GM12864 (cell line): Measurements from ENCODE around the gene TNFAIP8L3.

ENCODE experiments used
- DNase-seq: peaks from one replicate; pipeline ENCODE4 v3.0.0-alpha.2; 2011; ENCODE audit warnings: low read depth
- H3K4me3 ChIP-seq: 2 replicates; pipeline ENCODE4 v1.5.1; 2011; ENCODE audit warnings: mild to moderate bottlenecking, low read depth, low read length, control low read depth
- CTCF ChIP-seq: IDR thresholded peaks from 2 replicates; pipeline ENCODE4 v1.5.1; 2011; ENCODE audit warnings: low read depth, mild to moderate bottlenecking, moderate library complexity, low read length, control low read depth, inconsistent platforms; ENCODE audit errors: missing control alignments

The TNFAIP8L3 gene

GRCh38 chr15:51083641-51084166, 11.0 kb downstream of the TNFAIP8L3 start:
- no peak for TF ChIP-seq CTCF
- H3K4me3 ChIP-seq: no peak overlapping the region
- DNase-seq: no peak

- no peak for DNase-seq
- no peak overlapping the region for H3K4me3 ChIP-seq
- TF ChIP-seq CTCF: no peak
Observed at GRCh38 chr15:51082246-51082645, 12.5 kb downstream of the TNFAIP8L3 start.

- no peak overlapping the region for H3K4me3 ChIP-seq
- no peak for TF ChIP-seq CTCF
- no peak for DNase-seq
Observed at GRCh38 chr15:51080286-51080685, 14.4 kb downstream of the TNFAIP8L3 start.

GRCh38 chr15:51079226-51079625, 15.5 kb downstream of the TNFAIP8L3 start:
- TF ChIP-seq CTCF: no peak
- no peak overlapping the region for H3K4me3 ChIP-seq
- no peak for DNase-seq

- H3K4me3 ChIP-seq: peak overlapping the region; percentile 26
- peak; percentile 50 for DNase-seq
- TF ChIP-seq CTCF: no peak
Observed at GRCh38 chr15:51077221-51078153, 17.2 kb downstream of the TNFAIP8L3 start.

GRCh38 chr15:51076524-51077220, 18.0 kb downstream of the TNFAIP8L3 start:
- no peak for TF ChIP-seq CTCF
- H3K4me3 ChIP-seq: no peak overlapping the region; the same call in 1 of the 2 replicates
- no peak for DNase-seq
